8988T (cell line): ENCODE results near the gene TPK1.
"Not testable (repeated sequence)": the region's sequence is repeated elsewhere in the genome, so short reads cannot be mapped to it uniquely, and the experiment has no call there.

Experiments
- DNase-seq: peaks from one replicate; pipeline ENCODE4 v3.0.0; 2011

Gene TPK1

GRCh38 chr7:144821067-144821466 lies 14.8 kb downstream of the TPK1 start:
- no peak for DNase-seq

GRCh38 chr7:144820552-144820951 lies 15.3 kb downstream of the TPK1 start:
- DNase-seq = no peak

- no peak for DNase-seq
Measured at GRCh38 chr7:144819566-144819965, 16.3 kb downstream of the TPK1 start.

GRCh38 chr7:144818511-144818910 lies 17.3 kb downstream of the TPK1 start:
- no peak for DNase-seq

- DNase-seq = no peak
Measured at GRCh38 chr7:144817001-144817400, 18.9 kb downstream of the TPK1 start.

GRCh38 chr7:144814299-144814698 lies 21.6 kb downstream of the TPK1 start:
- DNase-seq = no peak

GRCh38 chr7:144812379-144813283 lies 23.2 kb downstream of the TPK1 start:
- no peak for DNase-seq

GRCh38 chr7:144805627-144806239 lies 30.1 kb downstream of the TPK1 start:
- no peak for DNase-seq

- not testable (repeated sequence) for DNase-seq
Measured at GRCh38 chr7:144800678-144801436, 35.0 kb downstream of the TPK1 start.

GRCh38 chr7:144796919-144797318 lies 38.9 kb downstream of the TPK1 start:
- DNase-seq = no peak

GRCh38 chr7:144792050-144792449 lies 43.8 kb downstream of the TPK1 start:
- no peak for DNase-seq

GRCh38 chr7:144791488-144791887 lies 44.4 kb downstream of the TPK1 start:
- no peak for DNase-seq

- no peak for DNase-seq
Measured at GRCh38 chr7:144787127-144787526, 48.7 kb downstream of the TPK1 start.

- no peak for DNase-seq
Measured at GRCh38 chr7:144786522-144786921, 49.3 kb downstream of the TPK1 start.

- no peak for DNase-seq
Measured at GRCh38 chr7:144786079-144786478, 49.8 kb downstream of the TPK1 start.

GRCh38 chr7:144785521-144785920 lies 50.3 kb downstream of the TPK1 start:
- DNase-seq = no peak

GRCh38 chr7:144784943-144785342 lies 50.9 kb downstream of the TPK1 start:
- DNase-seq = no peak

- no peak for DNase-seq
Measured at GRCh38 chr7:144784441-144784840, 51.4 kb downstream of the TPK1 start.

- no peak for DNase-seq
Measured at GRCh38 chr7:144782883-144783282, 53.0 kb downstream of the TPK1 start.

GRCh38 chr7:144780071-144780608 lies 55.7 kb downstream of the TPK1 start:
- no peak for DNase-seq

- DNase-seq = not testable (repeated sequence)
Measured at GRCh38 chr7:144777889-144778288, 58.0 kb downstream of the TPK1 start.

- no peak for DNase-seq
Measured at GRCh38 chr7:144777005-144777839, 58.6 kb downstream of the TPK1 start.
